GM12873 (cell line): ENCODE results near the gene TPO.

Experiments
- TF ChIP-seq, protein P1 (sequence below): IDR thresholded peaks from 2 replicates; pipeline ENCODE4 v1.5.1; 2012; ENCODE audit warnings: low read depth, mild to moderate bottlenecking, moderate library complexity, low read length, control low read depth; ENCODE audit not compliant: insufficient read depth; ENCODE audit errors: missing control alignments

Gene TPO

DNA sequence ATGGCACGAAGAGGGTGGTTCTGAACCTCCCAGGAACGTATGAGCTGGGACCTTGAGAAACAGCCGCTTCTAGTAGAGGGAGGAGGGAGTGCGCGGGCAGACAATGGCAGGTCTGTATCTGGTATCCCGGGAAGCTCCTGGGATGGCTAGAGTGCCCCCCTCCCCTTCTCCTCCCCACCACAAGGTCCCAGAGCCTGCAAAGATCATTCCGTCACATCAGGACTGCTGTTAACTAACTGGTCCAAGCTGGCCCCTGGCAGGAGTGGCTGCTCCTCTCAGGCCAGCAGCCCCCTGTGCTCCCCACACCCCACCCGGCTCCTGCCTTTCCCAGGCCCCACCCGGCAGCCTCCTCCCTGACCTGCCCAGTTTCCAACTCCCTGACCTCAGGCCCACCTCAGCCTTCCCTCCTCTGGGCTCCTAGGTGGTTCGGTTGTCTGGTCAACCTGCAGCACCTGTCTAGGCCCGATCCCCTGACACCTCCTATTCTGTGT lies 75.0 kb downstream of the TPO start:
- TF ChIP-seq, protein P1, sequence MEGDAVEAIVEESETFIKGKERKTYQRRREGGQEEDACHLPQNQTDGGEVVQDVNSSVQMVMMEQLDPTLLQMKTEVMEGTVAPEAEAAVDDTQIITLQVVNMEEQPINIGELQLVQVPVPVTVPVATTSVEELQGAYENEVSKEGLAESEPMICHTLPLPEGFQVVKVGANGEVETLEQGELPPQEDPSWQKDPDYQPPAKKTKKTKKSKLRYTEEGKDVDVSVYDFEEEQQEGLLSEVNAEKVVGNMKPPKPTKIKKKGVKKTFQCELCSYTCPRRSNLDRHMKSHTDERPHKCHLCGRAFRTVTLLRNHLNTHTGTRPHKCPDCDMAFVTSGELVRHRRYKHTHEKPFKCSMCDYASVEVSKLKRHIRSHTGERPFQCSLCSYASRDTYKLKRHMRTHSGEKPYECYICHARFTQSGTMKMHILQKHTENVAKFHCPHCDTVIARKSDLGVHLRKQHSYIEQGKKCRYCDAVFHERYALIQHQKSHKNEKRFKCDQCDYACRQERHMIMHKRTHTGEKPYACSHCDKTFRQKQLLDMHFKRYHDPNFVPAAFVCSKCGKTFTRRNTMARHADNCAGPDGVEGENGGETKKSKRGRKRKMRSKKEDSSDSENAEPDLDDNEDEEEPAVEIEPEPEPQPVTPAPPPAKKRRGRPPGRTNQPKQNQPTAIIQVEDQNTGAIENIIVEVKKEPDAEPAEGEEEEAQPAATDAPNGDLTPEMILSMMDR, result no peak

DNA sequence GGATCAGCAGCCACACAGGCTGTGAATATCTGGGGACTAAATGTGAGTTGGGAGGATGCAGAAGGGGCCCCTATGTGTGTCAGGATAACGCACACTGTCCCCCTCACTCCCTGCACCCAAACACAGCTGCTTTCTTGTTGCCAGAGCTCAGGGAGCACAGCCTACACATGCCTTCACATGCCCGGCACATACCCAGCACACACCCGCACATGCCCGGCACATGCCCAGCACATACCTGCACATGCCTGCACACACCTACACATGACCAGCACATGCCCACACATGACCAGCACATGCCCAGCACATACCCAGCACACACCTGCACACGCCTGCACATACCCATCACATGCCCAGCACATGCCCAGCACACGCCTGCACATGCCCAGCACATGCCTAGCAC lies 75.6 kb downstream of the TPO start:
- TF ChIP-seq, protein P1, result no peak

DNA sequence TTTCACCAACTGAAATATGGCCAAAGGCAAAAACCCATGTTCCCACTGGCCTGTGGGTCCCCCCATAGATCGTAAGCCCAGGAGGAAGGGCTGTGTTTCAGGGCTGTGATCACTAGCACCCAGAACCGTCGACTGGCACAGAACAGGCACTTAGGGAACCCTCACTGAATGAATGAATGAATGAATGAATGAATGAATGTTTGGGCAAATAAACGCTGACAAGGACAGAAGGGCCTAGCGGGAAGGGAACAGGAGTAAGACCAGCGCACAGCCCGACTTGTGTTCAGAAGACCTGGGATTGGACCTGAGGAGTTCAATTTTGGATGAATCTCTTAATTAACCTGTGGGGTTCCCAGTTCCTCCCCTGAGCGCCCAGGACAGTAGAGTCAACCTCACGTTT lies 76.2 kb downstream of the TPO start:
- TF ChIP-seq, protein P1, result no peak

DNA sequence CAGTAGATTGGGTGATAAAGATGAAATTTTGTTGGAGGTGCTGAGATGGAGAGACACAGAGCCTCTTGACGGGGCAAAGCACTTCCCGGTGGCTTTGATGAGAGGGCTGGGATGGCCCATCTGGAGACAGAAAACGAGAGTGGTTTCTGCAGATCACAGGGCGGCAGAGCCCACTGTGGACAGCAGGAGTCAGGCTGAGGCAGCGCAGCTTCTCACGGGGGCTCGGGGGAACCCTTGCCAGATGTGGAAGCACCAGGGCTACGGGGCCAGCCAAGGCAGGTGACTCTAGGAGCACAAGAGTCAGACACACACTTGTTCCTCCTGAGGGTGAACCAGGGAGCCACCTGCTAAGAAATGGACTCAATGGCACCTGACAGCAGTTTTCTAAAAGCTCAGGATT lies 78.5 kb downstream of the TPO start:
- TF ChIP-seq, protein P1, result no peak

DNA sequence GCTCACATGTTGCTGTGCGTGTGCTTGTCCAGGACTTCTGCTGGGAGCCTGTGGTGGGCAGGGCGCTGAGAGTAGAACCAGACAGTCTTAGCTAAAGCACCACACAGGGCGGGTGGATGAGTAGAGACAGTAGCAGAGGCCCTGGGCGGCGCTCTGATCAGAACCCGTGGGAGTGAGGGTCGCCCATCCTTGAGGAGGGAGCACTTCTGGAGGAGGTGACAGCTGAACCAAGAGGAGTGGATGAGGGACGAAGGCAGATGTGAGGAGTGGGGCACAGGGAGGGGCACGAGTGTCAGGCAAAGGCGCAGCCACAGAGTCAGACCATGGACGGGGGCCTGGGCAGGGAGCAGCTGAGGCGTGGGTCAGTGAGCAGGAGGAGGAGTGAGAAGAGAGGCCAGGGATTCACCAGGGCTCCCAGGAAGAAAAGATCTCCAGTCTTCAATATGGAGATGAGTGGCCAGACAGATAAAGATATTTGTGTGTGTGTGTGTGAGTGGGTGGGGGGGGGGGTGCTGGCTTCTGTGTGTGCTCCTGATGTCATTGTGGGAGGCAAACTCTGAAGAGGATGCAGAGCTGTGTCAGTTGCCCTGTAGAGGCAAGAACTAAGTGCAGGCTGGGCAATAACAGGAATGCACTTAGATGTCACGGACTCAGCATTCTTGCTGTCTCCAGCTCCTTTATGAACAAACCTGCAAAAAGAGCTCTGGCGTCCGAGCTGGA lies 79.6 kb downstream of the TPO start:
- TF ChIP-seq, protein P1, result no peak

DNA sequence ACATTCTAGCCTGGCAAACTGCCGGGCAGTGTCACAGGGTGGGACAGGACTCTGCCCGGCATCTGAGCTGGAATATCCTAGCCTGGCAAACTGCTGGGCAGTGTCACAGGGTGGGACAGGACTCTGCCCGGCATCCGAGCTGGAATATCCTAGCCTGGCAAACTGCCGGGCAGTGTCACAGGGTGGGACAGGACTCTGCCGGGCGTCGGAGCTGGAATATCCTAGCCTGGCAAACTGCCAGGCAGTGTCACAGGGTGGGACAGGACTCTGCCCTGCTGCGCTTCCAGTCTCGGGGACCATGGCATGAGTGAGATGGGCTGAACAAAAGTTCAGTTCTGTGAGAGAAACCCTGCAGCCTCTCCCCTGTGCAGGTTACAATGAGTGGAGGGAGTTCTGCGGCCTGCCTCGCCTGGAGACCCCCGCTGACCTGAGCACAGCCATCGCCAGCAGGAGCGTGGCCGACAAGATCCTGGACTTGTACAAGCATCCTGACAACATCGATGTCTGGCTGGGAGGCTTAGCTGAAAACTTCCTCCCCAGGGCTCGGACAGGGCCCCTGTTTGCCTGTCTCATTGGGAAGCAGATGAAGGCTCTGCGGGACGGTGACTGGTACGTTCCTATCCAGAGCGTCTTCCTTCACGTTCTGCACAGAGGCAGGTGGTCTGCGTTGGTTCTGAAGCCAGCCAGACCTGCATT lies 80.3 kb downstream of the TPO start:
- TF ChIP-seq, protein P1, result no peak

DNA sequence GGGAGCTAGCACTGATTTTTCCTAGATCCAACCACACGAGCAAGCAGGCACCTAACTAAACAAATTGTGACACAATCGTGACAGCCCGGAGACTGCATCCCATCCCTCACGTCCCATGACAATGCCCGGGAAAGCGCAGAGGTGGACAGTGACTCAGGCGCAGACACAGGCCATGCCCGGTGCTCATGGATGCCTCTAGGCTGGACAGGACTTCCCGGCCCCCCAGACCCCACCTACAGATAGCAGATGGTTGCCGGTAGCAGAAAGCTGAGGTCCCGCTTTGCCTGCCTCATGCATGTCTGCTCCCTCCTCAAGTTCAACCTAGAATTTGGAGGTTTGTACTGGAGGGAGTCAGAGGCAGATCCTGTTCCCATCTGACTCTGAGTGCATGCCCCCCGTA lies 81.0 kb downstream of the TPO start:
- TF ChIP-seq, protein P1, result no peak
